OCI-M2 (cell line): ENCODE results near the gene COTL1.

Experiments used
- DNase-seq: peaks from one replicate; lab custom pipeline; 2025; ENCODE audit not compliant: unreplicated experiment; lab: John Stamatoyannopoulos, UW

The COTL1 gene

GRCh38 chr16:84597931-84598351 is 19.9 kb downstream of the COTL1 start:
- DNase-seq: no peak

GRCh38 chr16:84597528-84597896 is 20.4 kb downstream of the COTL1 start:
- DNase-seq: no peak

GRCh38 chr16:84596801-84597527 is 20.9 kb downstream of the COTL1 start:
- DNase-seq: no peak

- no peak for DNase-seq
Observed at GRCh38 chr16:84596161-84596560, 21.7 kb downstream of the COTL1 start.

GRCh38 chr16:84595052-84595481 is 22.8 kb downstream of the COTL1 start:
- DNase-seq: no peak

- no peak for DNase-seq
Observed at GRCh38 chr16:84594725-84595038, 23.2 kb downstream of the COTL1 start.

- no peak for DNase-seq
Observed at GRCh38 chr16:84593825-84594724, 23.8 kb downstream of the COTL1 start.

- no peak for DNase-seq
Observed at GRCh38 chr16:84592718-84593117, 25.2 kb downstream of the COTL1 start.

- DNase-seq: no peak
Observed at GRCh38 chr16:84589975-84590719, 27.7 kb downstream of the COTL1 start.

GRCh38 chr16:84588991-84589390 is 28.9 kb downstream of the COTL1 start:
- DNase-seq: no peak

GRCh38 chr16:84585886-84586285 is 32.0 kb downstream of the COTL1 start:
- DNase-seq: no peak

- no peak for DNase-seq
Observed at GRCh38 chr16:84585467-84585866, 32.4 kb downstream of the COTL1 start.

GRCh38 chr16:84584678-84585077 is 33.2 kb downstream of the COTL1 start:
- no peak for DNase-seq

GRCh38 chr16:84583995-84584394 is 33.9 kb downstream of the COTL1 start:
- DNase-seq: no peak

- no peak for DNase-seq
Observed at GRCh38 chr16:84582958-84583516, 34.8 kb downstream of the COTL1 start.

- DNase-seq: no peak
Observed at GRCh38 chr16:84581158-84581557, 36.7 kb downstream of the COTL1 start.

GRCh38 chr16:84579936-84580335 is 37.9 kb downstream of the COTL1 start:
- no peak for DNase-seq

- DNase-seq: no peak
Observed at GRCh38 chr16:84578538-84579126, 39.2 kb downstream of the COTL1 start.

- no peak for DNase-seq
Observed at GRCh38 chr16:84577034-84577803, 40.7 kb downstream of the COTL1 start.

- DNase-seq: no peak
Observed at GRCh38 chr16:84575914-84576313, 42.0 kb downstream of the COTL1 start.
